ENCODE data around the gene BLMH.

Gene BLMH

DNA sequence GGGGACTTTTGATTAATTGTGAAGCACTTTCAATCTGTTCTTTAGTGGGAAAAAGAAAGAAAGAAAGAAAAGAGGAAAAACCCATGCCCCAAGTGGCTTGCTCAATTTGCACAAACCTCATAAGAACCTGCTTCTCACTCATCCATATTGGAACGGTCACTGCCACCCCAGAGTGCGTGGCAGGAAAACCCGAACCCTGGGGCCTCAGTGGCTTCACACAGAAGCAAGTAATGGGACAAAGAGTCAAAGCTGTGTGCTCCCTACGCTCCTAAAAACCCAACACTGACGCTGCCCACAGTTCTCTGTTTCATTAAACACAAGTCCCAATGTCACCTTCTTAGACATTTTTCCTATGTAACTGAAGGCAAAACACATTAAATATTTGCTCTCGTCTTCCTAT lies 57.4 kb downstream of the BLMH start:
- H4K20me1 ChIP-seq (ENCODE audit: insufficient read depth, low read length, poor library complexity, severe bottlenecking), result no peaks in the 10 kb centered on the region
- H3K9ac ChIP-seq (ENCODE audit: low read depth, low read length, poor library complexity, severe bottlenecking), result no peak overlapping the region
- no peaks in the 10 kb centered on the region for H3K36me3 ChIP-seq (ENCODE audit: insufficient read depth, low read length)
- no peak for TF ChIP-seq EZH2phosphoT487 (IDR thresholded peaks at IDR 0.05; ENCODE audit: borderline replicate concordance)
- TF ChIP-seq, protein P1, sequence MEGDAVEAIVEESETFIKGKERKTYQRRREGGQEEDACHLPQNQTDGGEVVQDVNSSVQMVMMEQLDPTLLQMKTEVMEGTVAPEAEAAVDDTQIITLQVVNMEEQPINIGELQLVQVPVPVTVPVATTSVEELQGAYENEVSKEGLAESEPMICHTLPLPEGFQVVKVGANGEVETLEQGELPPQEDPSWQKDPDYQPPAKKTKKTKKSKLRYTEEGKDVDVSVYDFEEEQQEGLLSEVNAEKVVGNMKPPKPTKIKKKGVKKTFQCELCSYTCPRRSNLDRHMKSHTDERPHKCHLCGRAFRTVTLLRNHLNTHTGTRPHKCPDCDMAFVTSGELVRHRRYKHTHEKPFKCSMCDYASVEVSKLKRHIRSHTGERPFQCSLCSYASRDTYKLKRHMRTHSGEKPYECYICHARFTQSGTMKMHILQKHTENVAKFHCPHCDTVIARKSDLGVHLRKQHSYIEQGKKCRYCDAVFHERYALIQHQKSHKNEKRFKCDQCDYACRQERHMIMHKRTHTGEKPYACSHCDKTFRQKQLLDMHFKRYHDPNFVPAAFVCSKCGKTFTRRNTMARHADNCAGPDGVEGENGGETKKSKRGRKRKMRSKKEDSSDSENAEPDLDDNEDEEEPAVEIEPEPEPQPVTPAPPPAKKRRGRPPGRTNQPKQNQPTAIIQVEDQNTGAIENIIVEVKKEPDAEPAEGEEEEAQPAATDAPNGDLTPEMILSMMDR (conservative IDR thresholded peaks at IDR 0.05; ENCODE audit: low read length), result no peak
- H3F3A ChIP-seq (ENCODE audit: low read depth), result no peaks in the 10 kb centered on the region
- no peak overlapping the region for H3K4me3 ChIP-seq (ENCODE audit: low read length, poor library complexity, severe bottlenecking)
- H3K9me3 ChIP-seq (ENCODE audit: insufficient read depth, low read depth, low read length), result no peaks in the 10 kb centered on the region
- no peaks in the 10 kb centered on the region for H3K9me2 ChIP-seq (replicated peaks; ENCODE audit: low read depth, low read length)
- no peaks in the 10 kb centered on the region for H3K27me3 ChIP-seq (ENCODE audit: insufficient read depth, low read length, poor library complexity, severe bottlenecking)
- no peak overlapping the region for H2AFZ ChIP-seq (ENCODE audit: low read length)
- H3K79me2 ChIP-seq (ENCODE audit: insufficient read depth, low read length), result no peaks in the 10 kb centered on the region
- no peak overlapping the region for H3K4me2 ChIP-seq (ENCODE audit: low read depth, low read length, poor library complexity, severe bottlenecking)
- no peaks in the 10 kb centered on the region for H3K4me1 ChIP-seq (ENCODE audit: insufficient read depth, low read length, poor library complexity, severe bottlenecking)

DNA sequence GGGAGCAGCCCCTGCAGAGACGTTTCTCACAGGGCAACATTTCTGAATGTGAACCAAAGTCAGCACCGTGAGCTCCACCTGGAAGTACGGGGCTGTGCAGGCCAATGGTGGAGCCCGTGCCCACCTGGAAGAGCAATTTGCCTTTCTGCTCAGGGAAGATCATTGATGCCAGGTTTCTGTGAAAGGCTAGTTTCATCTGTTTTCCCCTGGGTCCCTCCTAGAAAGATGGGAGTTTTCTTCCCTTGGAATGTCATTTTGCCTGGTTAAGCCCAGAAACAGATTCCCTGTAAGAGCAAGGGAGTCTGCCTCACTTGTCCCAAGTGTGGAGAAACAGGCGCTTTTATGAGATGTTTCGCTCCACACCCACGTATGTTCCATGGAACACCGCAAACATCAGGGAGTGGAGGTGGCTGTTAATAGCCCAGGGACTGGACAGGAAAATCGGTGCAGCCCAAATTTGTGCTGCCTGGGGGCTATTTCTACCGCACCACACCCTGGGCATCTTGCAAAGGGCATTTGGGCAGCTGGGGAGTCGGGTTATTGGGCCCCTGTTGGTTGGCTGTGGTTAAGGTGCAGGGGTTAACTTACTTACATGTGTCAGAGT lies 58.8 kb downstream of the BLMH start:
- Histone ChIP-seq H3F3A (ENCODE audit: low read depth) (no peaks in the 10 kb centered on the region), H4K20me1 (ENCODE audit: insufficient read depth, low read length, poor library complexity, severe bottlenecking) (no peaks in the 10 kb centered on the region), H3K4me1 (ENCODE audit: insufficient read depth, low read length, poor library complexity, severe bottlenecking) (no peaks in the 10 kb centered on the region), H3K4me2 (ENCODE audit: low read depth, low read length, poor library complexity, severe bottlenecking) (no peak overlapping the region), H3K9me3 (ENCODE audit: insufficient read depth, low read depth, low read length) (no peaks in the 10 kb centered on the region), H3K9me2 (replicated peaks; ENCODE audit: low read depth, low read length) (no peaks in the 10 kb centered on the region), H3K27me3 (ENCODE audit: insufficient read depth, low read length, poor library complexity, severe bottlenecking) (no peaks in the 10 kb centered on the region), H3K36me3 (ENCODE audit: insufficient read depth, low read length) (no peaks in the 10 kb centered on the region), H3K9ac (ENCODE audit: low read depth, low read length, poor library complexity, severe bottlenecking) (no peak overlapping the region), H2AFZ (ENCODE audit: low read length) (no peak overlapping the region), H3K79me2 (ENCODE audit: insufficient read depth, low read length) (no peaks in the 10 kb centered on the region), H3K4me3 (ENCODE audit: low read length, poor library complexity, severe bottlenecking) (no peak overlapping the region)
- TF ChIP-seq EZH2phosphoT487 (IDR thresholded peaks at IDR 0.05; ENCODE audit: borderline replicate concordance), result no peak
- TF ChIP-seq, protein P1 (conservative IDR thresholded peaks at IDR 0.05; ENCODE audit: low read length), result no peak

DNA sequence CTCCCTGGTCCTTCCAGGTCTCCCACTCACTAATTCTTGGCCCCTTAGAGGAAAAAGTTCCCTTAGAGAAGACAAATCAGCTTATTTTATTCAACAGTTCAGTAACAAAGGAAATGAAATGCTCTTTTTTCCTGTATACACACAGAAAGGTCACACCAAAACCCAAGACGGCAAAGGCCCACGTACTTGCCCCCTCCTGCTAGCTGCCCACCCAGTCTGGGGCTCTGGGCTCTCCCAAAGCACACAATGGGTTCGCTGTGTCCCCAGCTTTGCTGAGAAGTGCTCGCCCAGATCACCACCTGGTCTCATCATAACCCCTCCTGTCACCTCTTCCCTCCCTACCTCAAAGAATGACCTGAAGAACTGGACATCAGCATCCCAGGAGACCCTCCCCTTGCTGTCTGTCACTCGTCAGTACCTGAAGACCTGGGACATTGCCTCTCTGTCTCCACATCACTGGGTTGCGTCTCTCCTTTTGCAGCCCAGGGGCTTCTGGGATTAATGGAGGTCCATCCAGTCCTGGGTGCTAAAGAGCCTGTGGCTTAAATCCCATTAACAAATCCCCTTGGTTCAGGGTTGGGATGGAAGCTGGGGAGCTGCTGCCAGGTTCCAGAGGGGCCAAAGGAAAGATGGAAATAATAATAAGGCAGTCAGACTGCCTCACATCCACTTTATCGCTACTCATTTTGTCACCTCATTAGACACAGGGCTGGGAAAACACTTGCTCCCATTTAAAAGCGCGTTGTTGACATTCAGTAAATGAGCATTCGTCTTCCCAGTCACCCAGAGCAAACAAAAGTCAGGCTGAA lies 59.5 kb downstream of the BLMH start:
- Histone ChIP-seq H3K4me3 (ENCODE audit: low read length, poor library complexity, severe bottlenecking) (no peak overlapping the region), H2AFZ (ENCODE audit: low read length) (no peak overlapping the region), H3K27me3 (ENCODE audit: insufficient read depth, low read length, poor library complexity, severe bottlenecking) (no peaks in the 10 kb centered on the region), H3K36me3 (ENCODE audit: insufficient read depth, low read length) (no peaks in the 10 kb centered on the region), H3K4me1 (ENCODE audit: insufficient read depth, low read length, poor library complexity, severe bottlenecking) (no peaks in the 10 kb centered on the region), H3K4me2 (ENCODE audit: low read depth, low read length, poor library complexity, severe bottlenecking) (no peak overlapping the region), H3K9me2 (replicated peaks; ENCODE audit: low read depth, low read length) (no peaks in the 10 kb centered on the region), H3F3A (ENCODE audit: low read depth) (no peaks in the 10 kb centered on the region), H3K79me2 (ENCODE audit: insufficient read depth, low read length) (no peaks in the 10 kb centered on the region), H3K9me3 (ENCODE audit: insufficient read depth, low read depth, low read length) (no peaks in the 10 kb centered on the region), H3K9ac (ENCODE audit: low read depth, low read length, poor library complexity, severe bottlenecking) (no peak overlapping the region), H4K20me1 (ENCODE audit: insufficient read depth, low read length, poor library complexity, severe bottlenecking) (no peaks in the 10 kb centered on the region)
- no peak for TF ChIP-seq EZH2phosphoT487 (IDR thresholded peaks at IDR 0.05; ENCODE audit: borderline replicate concordance)
- TF ChIP-seq, protein P1 (conservative IDR thresholded peaks at IDR 0.05; ENCODE audit: low read length), result no peak
